Measurements from ENCODE around the gene KLHDC9. TPM values are rescaled to one million over a fixed set of nuclear protein-coding genes. Genes with fewer than 3 reads are reported as not detected.
"Not testable (repeated sequence)": the region's sequence is repeated elsewhere in the genome, so short reads cannot be mapped to it uniquely, and the experiment has no call there.

The KLHDC9 gene
- total RNA-seq, 1 donor from 2014 or later = 7.2 TPM

- ATAC-seq = no peak
- TF ChIP-seq, protein P1, sequence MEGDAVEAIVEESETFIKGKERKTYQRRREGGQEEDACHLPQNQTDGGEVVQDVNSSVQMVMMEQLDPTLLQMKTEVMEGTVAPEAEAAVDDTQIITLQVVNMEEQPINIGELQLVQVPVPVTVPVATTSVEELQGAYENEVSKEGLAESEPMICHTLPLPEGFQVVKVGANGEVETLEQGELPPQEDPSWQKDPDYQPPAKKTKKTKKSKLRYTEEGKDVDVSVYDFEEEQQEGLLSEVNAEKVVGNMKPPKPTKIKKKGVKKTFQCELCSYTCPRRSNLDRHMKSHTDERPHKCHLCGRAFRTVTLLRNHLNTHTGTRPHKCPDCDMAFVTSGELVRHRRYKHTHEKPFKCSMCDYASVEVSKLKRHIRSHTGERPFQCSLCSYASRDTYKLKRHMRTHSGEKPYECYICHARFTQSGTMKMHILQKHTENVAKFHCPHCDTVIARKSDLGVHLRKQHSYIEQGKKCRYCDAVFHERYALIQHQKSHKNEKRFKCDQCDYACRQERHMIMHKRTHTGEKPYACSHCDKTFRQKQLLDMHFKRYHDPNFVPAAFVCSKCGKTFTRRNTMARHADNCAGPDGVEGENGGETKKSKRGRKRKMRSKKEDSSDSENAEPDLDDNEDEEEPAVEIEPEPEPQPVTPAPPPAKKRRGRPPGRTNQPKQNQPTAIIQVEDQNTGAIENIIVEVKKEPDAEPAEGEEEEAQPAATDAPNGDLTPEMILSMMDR (IDR thresholded peaks at IDR 0.05) = no peak
Observed at GRCh38 chr1:161054805-161055204, 43.4 kb upstream of the KLHDC9 start.

GRCh38 chr1:161059293-161059692 is 38.9 kb upstream of the KLHDC9 start:
- ATAC-seq = no peak
- no peak for DNase-seq
- H3K9me3 ChIP-seq = no peaks in the 10 kb centered on the region
- TF ChIP-seq, protein P1 (IDR thresholded peaks at IDR 0.05) = no peak
- no peaks in the 10 kb centered on the region for H3K27me3 ChIP-seq (ENCODE audit: low read depth)
- H3K4me3 ChIP-seq = no peak overlapping the region
- intact Hi-C loops (cut with DNase I) = no loop called here
- H3K27ac ChIP-seq = no peak overlapping the region
- H3K36me3 ChIP-seq = peaks cover 31% of the 10 kb centered on the region
- no peaks in the 10 kb centered on the region for H3K4me1 ChIP-seq

More at GRCh38 chr1:161054805-161055204, 43.4 kb upstream of the KLHDC9 start:
- no peak overlapping the region for H3K27ac ChIP-seq
- H3K4me1 ChIP-seq = no peaks in the 10 kb centered on the region
- DNase-seq = no peak
- peaks cover 71% of the 10 kb centered on the region for H3K36me3 ChIP-seq
- intact Hi-C loops (cut with DNase I) = no loop called here
- no peak overlapping the region for H3K4me3 ChIP-seq
- H3K27me3 ChIP-seq (ENCODE audit: low read depth) = no peaks in the 10 kb centered on the region
- no peaks in the 10 kb centered on the region for H3K9me3 ChIP-seq

DNA sequence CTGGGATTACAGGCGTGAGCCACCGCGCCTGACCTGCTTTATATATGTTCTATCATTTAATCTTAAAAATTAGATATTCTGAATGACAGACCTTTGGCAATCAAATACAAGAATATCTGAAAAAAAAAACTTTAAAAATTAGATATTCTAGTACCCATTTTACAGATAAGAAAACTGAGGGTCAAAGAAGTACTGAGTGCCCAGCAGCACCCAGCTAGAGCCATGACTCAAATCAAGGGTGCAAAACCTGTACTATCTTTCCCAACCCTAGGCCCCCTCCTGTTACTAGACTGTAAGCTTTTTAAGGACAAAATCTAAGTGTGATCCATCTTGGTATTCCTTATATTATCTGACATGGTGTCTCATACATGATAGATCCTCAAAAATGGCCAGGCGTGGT is 36.7 kb upstream of the KLHDC9 start:
- intact Hi-C loops (cut with DNase I) = no loop called here
- TF ChIP-seq, protein P1 (IDR thresholded peaks at IDR 0.05) = no peak
- H3K9me3 ChIP-seq = no peaks in the 10 kb centered on the region
- DNase-seq (no peak), ATAC-seq (no peak)
- no peak overlapping the region for H3K4me3 ChIP-seq
- H3K36me3 ChIP-seq = peaks cover 15% of the 10 kb centered on the region
- H3K27me3 ChIP-seq (ENCODE audit: low read depth) = no peaks in the 10 kb centered on the region
- peaks cover 5% of the 10 kb centered on the region for H3K4me1 ChIP-seq
- H3K27ac ChIP-seq = no peak overlapping the region

DNA sequence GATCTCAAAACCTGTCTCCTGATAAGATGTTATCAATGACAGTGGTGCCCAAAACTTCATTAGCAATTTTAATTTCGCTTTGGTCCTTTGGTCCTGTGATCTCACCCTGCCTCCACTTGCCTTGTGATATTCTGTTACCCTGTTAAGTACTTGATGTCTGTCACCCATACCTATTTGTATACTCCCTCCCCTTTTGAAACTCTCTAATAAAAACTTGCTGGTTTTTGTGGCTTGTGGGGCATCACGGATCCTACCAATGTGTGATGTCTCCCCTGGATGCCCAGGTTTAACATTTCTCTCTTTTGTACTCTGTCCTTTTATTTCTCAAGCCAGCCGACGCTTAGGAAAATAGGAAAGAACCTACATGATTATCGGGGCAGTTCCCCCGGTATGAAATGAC is 34.2 kb upstream of the KLHDC9 start:
- H3K9me3 ChIP-seq; H3K27ac ChIP-seq; H3K27me3 ChIP-seq (ENCODE audit: low read depth); DNase-seq; intact Hi-C loops (cut with DNase I); ATAC-seq; H3K4me3 ChIP-seq; H3K36me3 ChIP-seq: not testable (repeated sequence)
- H3K4me1 ChIP-seq = peaks cover 17% of the 10 kb centered on the region

- H3K4me3 ChIP-seq; intact Hi-C loops (cut with DNase I); H3K27ac ChIP-seq; H3K9me3 ChIP-seq; H3K27me3 ChIP-seq (ENCODE audit: low read depth); H3K36me3 ChIP-seq; DNase-seq; ATAC-seq: not testable (repeated sequence)
- peaks cover 17% of the 10 kb centered on the region for H3K4me1 ChIP-seq
Observed at GRCh38 chr1:161065681-161066080, 32.5 kb upstream of the KLHDC9 start.

GRCh38 chr1:161066694-161067093 is 31.5 kb upstream of the KLHDC9 start:
- H3K4me3 ChIP-seq = no peak overlapping the region
- ATAC-seq (no peak), DNase-seq (no peak)
- H3K36me3 ChIP-seq = no peaks in the 10 kb centered on the region
- peaks cover 17% of the 10 kb centered on the region for H3K4me1 ChIP-seq
- H3K27ac ChIP-seq = no peak overlapping the region
- no peaks in the 10 kb centered on the region for H3K9me3 ChIP-seq
- no peaks in the 10 kb centered on the region for H3K27me3 ChIP-seq (ENCODE audit: low read depth)
- TF ChIP-seq, protein P1 (IDR thresholded peaks at IDR 0.05) = no peak
- intact Hi-C loops (cut with DNase I) = no loop called here

Data from lower lobe of right lung (tissue), 2 donors.